Heart right ventricle (tissue), 16 donors: ENCODE measurements around the gene NEDD9. TPM values are rescaled to one million over a fixed set of nuclear protein-coding genes. Genes with fewer than 3 reads are reported as not detected.

Source experiments
- ATAC-seq, 8 donors: fragments of 200-7000 bp; cut with Tn5 transposase; one replicate each; pipeline ENCODE4 v1.9.1; 2020; ENCODE audit warnings: mild to moderate bottlenecking in 8 of 8, moderate library complexity in 8 of 8, moderate number of reproducible peaks in 1 of 8
- DNase-seq, 2 donors: peaks; one replicate each; pipeline ENCODE4 v3.0.0-alpha.2; 2020
- H3K27ac ChIP-seq, 10 donors: fragments of 200-600 bp; sonication (generic) in 2 of 10; one replicate each; pipeline versions ENCODE4 v1.5.0 to v1.8.0; 2020 to 2022; ENCODE audit warnings: mild to moderate bottlenecking in 3 of 10
- H3K27me3 ChIP-seq, 7 donors: fragments of 200-600 bp; one replicate each; pipeline ENCODE4 v1.8.0; 2021 to 2022; ENCODE audit warnings: mild to moderate bottlenecking in 2 of 7
- H3K36me3 ChIP-seq, 9 donors: fragments of 200-600 bp; sonication (generic) in 1 of 9; one replicate each; pipeline versions ENCODE4 v1.5.0 to v1.8.0; 2020 to 2022; ENCODE audit warnings: mild to moderate bottlenecking in 2 of 9
- H3K4me1 ChIP-seq, 9 donors: fragments of 200-600 bp; sonication (generic) in 1 of 9; one replicate each; pipeline versions ENCODE4 v1.5.0 to v1.8.0; 2020 to 2022; ENCODE audit warnings: mild to moderate bottlenecking in 4 of 9
- H3K4me3 ChIP-seq, 10 donors: fragments of 200-600 bp; sonication (generic) in 2 of 10; one replicate each; pipeline versions ENCODE4 v1.5.0 to v1.8.0; 2020 to 2022; ENCODE audit warnings: mild to moderate bottlenecking in 7 of 10, moderate library complexity in 2 of 10
- H3K9me3 ChIP-seq, 11 donors: fragments of 200-600 bp in 10 of 11; sonication (generic) in 2 of 11; one replicate each; pipeline versions ENCODE4 v1.5.0 to v1.8.0; 2013 to 2022; ENCODE audit warnings: mild to moderate bottlenecking in 2 of 11, control low read depth in 1 of 11, moderate library complexity in 1 of 11
- WGBS, 2 donors: extraction: QIAGEN DNeasy Blood & Tissue Kit; methylation state at CpG; one replicate each; pipeline ENCODE4 v1.1.7; 2013; ENCODE audit warnings: inconsistent platforms in 1 of 2; 5-methylcytosine and 5-hydroxymethylcytosine counted together
- intact Hi-C, 10 donors: fragments of 100-400 bp; cut with DNase I; formaldehyde crosslinking; loops; one replicate each; pipeline versions ENCODE4 v1.11.1 to v1.14.2; 2022
- polyA plus RNA-seq, 2 donors: library from polyadenylated mRNA; stranded (reverse); fragments of 200-250 nt; gene quantifications; one replicate each; pipeline ENCODE4 v1.2.3, GENCODE V29; 2013
- total RNA-seq, 10 donors: library from RNA; stranded (reverse); fragmentation: NEBNext Ultra II Directional in 3 of 10; extraction: Animal tissue kit (Norgen Biotek cat#: 25700) in 3 of 10; gene quantifications; one replicate each; pipeline versions ENCODE4 v1.2.1 to v1.2.4, GENCODE V29; 2021 to 2023
- TF ChIP-seq, protein P1 (sequence below), 9 donors: fragments of 200-600 bp; sonication (generic) in 2 of 9; IDR thresholded peaks; one replicate each; pipeline versions ENCODE4 v1.5.0 to v1.8.0; 2021 to 2022; ENCODE audit warnings: antibody characterized with exemption in 9 of 9, mild to moderate bottlenecking in 5 of 9, moderate library complexity in 1 of 9
- donor health status: Arrhythmogenic right ventricular cardiomyopathy.
- donor health status: ischemic (EF 13 %, LVEDD 7.1; RV severe dilation, severe dysfunction).
- donor health status: healthy with polysubstance abuse.
- donor health status: DM: no; HTN: yes; CAD: no.
- donor health status: DM: no; HTN: no; CAD: no.
- donor health status: ischemic (EF 25% LVEDD 6.9; RV normal size, moderate dysfunction).
- donor health status: ischemic (EF 25% LVEDD 5.7; RV mildly dilated, moderate dysfunction).
- donor health status: healthy.
- donor health status: DM: yes; HTN: yes; CAD: no.
- donor health status: Ischemic cardiomyopathy.
- donor health status: ischemic (EF 35%, LVEDD 5.7; RV mildly dilated, moderate dysfunction).
- donor health status: nonischemic (EF 11% LVEDD 7.7; RV severe dilation, severe dysfunction).
- donor health status: DM: yes; HTN: yes; CAD: no.
- donor health status: PGD.
- donor health status: ischemic (EF 29% LVEDD 5.4; RV normal size, mild dysfunction).
- donor health status: nonischemic (EF 23%, LVEDD 6.1; RV moderate dilation, normal function).

The NEDD9 gene
- total and polyA plus RNA-seq, 12 donors = 10.8 to 34.2 (median 23.3) TPM

DNA sequence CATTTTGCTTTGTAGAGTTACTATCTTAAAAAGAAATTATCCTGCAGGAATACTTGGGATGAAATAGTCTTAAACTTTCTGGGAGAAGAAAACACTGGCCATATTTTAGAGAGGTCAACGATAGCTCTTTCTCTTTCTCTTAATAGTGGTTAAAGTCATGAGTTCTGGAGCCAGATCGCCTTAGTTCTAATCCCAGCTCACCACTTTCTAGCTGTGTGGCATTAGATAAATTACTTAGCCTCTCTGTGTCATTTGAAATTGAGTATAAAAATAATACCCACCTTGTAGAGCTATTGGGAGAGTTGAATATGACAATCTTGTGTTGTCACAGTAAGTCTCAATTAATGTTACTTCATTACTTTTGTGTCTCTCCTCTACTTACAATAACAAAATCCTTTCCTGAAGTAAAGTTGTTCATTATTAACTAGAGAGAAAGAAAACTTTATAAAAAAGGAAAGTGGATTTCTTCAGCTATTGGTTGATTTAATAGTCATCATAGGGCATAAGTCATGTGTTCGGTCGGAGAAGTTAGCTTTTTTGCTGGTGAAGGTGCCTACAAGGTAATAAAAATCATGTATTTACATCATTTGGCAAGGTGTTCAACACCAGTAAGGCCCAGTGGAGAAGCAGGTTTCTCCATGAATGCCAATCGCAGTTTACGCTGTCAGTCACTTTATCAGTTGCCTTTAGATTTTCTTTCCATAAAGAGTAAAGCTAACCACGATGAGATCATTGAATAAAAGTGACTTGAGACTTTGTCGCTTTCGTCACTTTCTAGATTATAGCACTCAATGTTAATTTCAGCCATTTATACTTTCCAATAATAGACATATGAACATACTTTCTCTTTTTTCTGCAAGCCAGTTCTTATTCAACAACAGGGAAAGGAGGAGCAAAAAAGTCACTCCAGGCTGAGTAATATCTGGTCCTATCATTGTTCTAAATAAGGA, 2.0 kb downstream of the NEDD9 start:
- TF ChIP-seq, protein P1, sequence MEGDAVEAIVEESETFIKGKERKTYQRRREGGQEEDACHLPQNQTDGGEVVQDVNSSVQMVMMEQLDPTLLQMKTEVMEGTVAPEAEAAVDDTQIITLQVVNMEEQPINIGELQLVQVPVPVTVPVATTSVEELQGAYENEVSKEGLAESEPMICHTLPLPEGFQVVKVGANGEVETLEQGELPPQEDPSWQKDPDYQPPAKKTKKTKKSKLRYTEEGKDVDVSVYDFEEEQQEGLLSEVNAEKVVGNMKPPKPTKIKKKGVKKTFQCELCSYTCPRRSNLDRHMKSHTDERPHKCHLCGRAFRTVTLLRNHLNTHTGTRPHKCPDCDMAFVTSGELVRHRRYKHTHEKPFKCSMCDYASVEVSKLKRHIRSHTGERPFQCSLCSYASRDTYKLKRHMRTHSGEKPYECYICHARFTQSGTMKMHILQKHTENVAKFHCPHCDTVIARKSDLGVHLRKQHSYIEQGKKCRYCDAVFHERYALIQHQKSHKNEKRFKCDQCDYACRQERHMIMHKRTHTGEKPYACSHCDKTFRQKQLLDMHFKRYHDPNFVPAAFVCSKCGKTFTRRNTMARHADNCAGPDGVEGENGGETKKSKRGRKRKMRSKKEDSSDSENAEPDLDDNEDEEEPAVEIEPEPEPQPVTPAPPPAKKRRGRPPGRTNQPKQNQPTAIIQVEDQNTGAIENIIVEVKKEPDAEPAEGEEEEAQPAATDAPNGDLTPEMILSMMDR (IDR thresholded peaks at IDR 0.05) = no peak
- DNase-seq (no peak), ATAC-seq (no peak)
- H3K27me3 ChIP-seq = no peaks in the 10 kb centered on the region
- intact Hi-C loops = loop anchor here in 7 of 10 donors (2.0 to 10.0 kb wide), 9 partner anchors 56 to 264 kb away; no protein-coding TSS in a partner anchor
- H3K36me3 ChIP-seq = no peaks in the 10 kb centered on the region
- H3K4me1 ChIP-seq = peaks cover 0 to 60% (median 30%) of the 10 kb centered on the region in 9 donors
- WGBS, 2 donors = 46 to 47% methylated on average over 9 of the region's 9 CpGs
- peak overlapping the region; percentile 76 to 93 (median 88) for H3K27ac ChIP-seq
- peak overlapping the region; percentile 37 to 78 (median 67) for H3K4me3 ChIP-seq
- no peaks in the 10 kb centered on the region for H3K9me3 ChIP-seq

DNA sequence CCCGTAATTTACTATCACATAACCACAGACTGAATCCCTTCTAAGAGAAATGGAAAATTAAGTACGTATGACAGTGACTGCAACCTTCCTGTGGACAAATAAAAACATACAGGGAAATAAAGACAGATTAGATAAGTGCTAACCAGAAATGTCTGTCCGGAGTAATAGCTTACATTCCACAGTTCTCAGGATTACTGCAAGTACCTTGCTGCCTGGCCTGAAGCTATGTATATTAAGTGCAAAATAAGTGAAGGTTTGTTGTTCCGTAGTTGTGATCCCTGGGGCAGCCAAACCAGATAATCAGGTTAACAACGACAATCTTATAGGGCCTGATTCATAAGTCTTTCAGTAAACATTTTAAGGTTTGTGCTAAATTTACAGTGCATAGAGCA, 2.8 kb downstream of the NEDD9 start:
- intact Hi-C loops = loop anchor here in 7 of 10 donors (2.0 to 10.0 kb wide), 9 partner anchors 55 to 265 kb away; no protein-coding TSS in a partner anchor
- Histone ChIP-seq H3K4me1 (peaks cover 0 to 68% (median 37%) of the 10 kb centered on the region in 9 donors), H3K9me3 (no peaks in the 10 kb centered on the region), H3K27ac (peak overlapping the region; percentile 76 to 93 (median 88)), H3K27me3 (no peaks in the 10 kb centered on the region), H3K4me3 (peak overlapping the region; percentile 3 to 78 (median 67)), H3K36me3 (no peaks in the 10 kb centered on the region)
- WGBS, 2 donors = 34 to 52% methylated on average over 5 of the region's 5 CpGs
- ATAC-seq (no peak), DNase-seq (no peak)
- TF ChIP-seq, protein P1 (IDR thresholded peaks at IDR 0.05) = no peak

DNA sequence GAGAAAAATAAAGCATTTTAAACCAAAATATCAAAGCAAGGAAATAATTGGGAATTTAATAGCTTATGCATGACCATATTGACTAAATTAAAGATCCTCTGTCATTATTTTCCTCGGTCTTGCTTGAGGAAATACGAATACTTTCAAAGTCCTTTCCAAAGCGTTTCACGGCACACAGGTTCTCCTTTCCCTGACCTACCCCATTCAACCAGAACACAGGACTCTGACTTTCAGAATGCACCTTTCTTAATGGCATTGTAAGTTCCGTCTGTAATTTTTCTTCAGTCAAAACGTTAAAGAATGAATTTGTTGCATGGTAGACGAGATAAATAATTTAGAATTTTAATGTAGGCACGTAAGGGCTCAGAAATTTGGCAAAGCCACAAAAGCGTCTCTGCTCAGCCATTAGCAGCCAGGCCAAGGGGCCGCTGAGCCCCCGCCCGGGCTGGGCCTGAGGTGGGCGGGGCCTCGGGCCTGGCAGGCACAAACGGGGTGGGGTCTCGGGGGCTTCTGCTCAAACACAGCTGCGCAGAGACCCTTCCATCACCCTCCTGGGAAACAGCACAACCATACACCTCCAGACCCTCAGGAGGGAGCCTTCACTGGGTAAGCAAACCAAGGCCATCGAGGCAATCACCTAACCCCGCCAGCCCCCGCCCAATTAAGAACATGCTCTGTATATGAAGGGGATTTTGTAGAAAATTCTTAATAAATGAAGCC, 3.4 kb downstream of the NEDD9 start:
- 27 to 35% methylated on average over 20 of the region's 20 CpGs for WGBS, 2 donors
- peaks cover 0 to 72% (median 41%) of the 10 kb centered on the region in 9 donors for H3K4me1 ChIP-seq
- intact Hi-C loops = no loop called here

More for the DNA sequence above, 3.4 kb downstream of the NEDD9 start:
- no peaks in the 10 kb centered on the region for H3K36me3 ChIP-seq
- no peaks in the 10 kb centered on the region for H3K9me3 ChIP-seq
- peak overlapping the region; percentile 3 to 78 (median 67) for H3K4me3 ChIP-seq
- H3K27ac ChIP-seq = peak overlapping the region; percentile 76 to 93 (median 88)
- TF ChIP-seq, protein P1 (IDR thresholded peaks at IDR 0.05) = no peak
- DNase-seq = no peak
- peak in 2 of 8 donors; percentile 13 to 17 for ATAC-seq
- H3K27me3 ChIP-seq = no peaks in the 10 kb centered on the region
